A549 treated with CORT108297 at 1 μM for 4 hours (cell line): ENCODE measurements around the gene PPT2. TPM values are rescaled to one million over a fixed set of nuclear protein-coding genes. Genes with fewer than 3 reads are reported as not detected.

Experiments
- total RNA-seq: library from RNA; stranded (reverse); fragments of 200-300 nt; extraction: Qiagen RNA extraction; gene quantifications from 5 replicates; pipeline ENCODE4 v1.2.3, GENCODE V29; 2022

The PPT2 gene
- 7.1 to 10.4 TPM (median 9.9 TPM) in 5 replicates for total RNA-seq

GRCh38 chr6:32153564-32154513 is at the start of gene PPT2:
Gene PPT2, plus strand, starts transcription at chr6:32154141. Its CDS starts 454 bp downstream, at chr6:32154595.

DNA sequence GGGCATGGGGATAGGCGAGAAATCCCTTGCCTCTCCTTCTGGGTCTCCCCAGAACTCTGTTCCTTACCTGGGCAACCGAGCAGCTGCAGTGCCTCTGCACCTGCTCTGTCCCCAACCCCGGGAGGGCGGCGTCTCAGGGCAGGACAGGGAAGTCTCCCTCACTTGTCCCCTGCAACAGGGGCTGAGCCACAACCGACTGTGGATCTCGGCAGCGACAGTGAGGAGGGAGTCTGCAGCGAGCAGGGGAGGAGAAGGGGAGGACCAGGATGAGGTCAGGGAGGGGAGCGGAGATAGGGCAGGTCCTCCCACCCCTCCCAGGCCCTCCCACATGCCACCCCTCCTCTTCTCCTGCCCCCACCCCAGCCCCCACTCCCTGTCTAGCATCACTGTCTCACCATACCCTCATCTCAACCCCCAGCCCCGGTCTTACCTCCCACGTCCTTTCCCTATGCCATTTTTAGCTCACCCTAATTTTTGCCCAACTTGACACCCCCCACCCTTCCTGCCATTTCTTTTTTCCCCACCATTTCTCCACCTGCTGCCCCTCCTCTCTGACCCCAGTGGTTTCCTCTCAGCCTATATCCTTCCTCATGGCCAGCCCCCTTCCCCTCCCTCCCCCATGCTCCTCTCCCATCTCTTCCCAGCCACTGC is 44.7 kb upstream of the PPT2 start, which contains the start of gene TNXB:
TSS of gene TNXB (minus strand) at position 225 of the 651 bp plus-strand sequence. CDS start 11,140 bp downstream, outside the sequence.

GRCh38 chr6:32127717-32128592 is 26.0 kb upstream of the PPT2 start, which contains the start of gene ATF6B:
Gene ATF6B, minus strand, starts transcription at chr6:32128246. Its CDS starts 39 bp downstream, at chr6:32128207.

GRCh38 chr6:32151863-32152768 is 1.8 kb upstream of the PPT2 start, which contains the start of gene PRRT1:
Gene PRRT1, minus strand, starts transcription at chr6:32151939. Its CDS starts 112 bp downstream, at chr6:32151827.

DNA sequence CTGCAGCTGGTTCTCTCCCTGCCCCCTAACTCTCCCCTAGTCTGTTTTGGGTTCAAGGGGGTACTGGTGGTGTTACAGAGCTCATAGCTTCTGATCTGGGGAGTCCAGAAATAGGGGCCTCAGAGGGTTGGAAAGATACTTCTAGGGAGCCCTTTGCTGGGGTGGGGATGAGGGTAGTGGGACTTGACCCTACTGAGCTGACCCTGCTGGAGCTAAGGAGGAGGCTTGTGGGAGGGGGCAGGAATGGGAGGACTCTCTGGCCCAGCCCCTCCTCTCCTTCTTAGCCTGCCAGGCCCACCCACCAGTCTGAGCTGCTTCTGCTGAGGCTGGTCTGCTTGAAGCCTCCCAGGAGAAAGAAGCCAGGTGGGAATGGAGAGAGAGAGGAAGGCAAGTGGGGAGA is 10.4 kb downstream of the PPT2 start, which contains the start of gene EGFL8:
TSS of gene EGFL8 (plus strand) at position 301 of the 400 bp plus-strand sequence. CDS start 1,571 bp downstream, outside the sequence.

GRCh38 chr6:32175711-32176475 is 22.0 kb downstream of the PPT2 start, which contains the start of gene AGPAT1:
Gene AGPAT1, minus strand, starts transcription at chr6:32176084. Its CDS starts 4,588 bp downstream, at chr6:32171496.

GRCh38 chr6:32177788-32178546 is 24.0 kb downstream of the PPT2 start, which contains the start of gene RNF5:
Gene RNF5, plus strand, starts transcription at chr6:32178405. Its CDS starts 107 bp downstream, at chr6:32178512.

DNA sequence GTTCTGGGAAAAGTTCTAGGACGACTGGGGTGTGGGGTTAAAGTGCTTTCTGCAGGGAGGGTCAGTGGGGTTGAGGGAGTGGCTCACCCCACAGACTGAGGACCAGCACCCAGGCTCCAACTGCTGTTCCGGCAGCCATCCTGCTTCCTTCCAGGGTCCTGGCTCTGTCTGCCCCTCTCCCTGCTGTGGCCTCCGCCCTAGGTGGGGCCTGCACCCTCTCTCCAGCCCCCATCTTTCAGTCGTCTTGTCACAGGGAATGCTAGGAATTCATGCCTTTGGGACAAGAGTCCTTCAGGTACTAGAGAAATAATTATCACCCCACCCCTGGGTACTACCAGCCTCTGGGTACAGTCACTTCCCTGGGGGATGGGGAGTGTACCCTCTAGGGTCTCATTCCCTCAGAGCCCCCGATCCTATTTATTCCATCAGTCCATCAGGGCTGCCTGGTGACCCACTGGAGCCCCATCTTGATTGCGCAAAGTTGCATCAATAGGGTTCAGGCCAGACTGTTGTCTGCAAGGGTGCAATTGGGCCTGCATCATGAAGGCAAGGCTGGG is 30.2 kb downstream of the PPT2 start, which contains the start of gene AGER:
TSS of gene AGER (minus strand) at position 170 of the 557 bp plus-strand sequence. CDS start at position 139, 31 bp downstream.

GRCh38 chr6:32190054-32190851 is 36.3 kb downstream of the PPT2 start, which contains the start of gene PBX2:
Gene PBX2, minus strand, starts transcription at chr6:32190202. Its CDS starts 287 bp downstream, at chr6:32189915.

GRCh38 chr6:32192608-32193039 is 38.7 kb downstream of the PPT2 start, which contains the start of gene GPSM3:
Gene GPSM3, minus strand, starts transcription at chr6:32192643. Its CDS starts 130 bp downstream, at chr6:32192513.

Other genes with a start within 250 kb of the PPT2 start
- gene C2, start 226.4 kb upstream of the PPT2 start, total RNA-seq: 0.21 to 0.68 TPM (median 0.31 TPM) in 5 replicates
- gene CFB, start 208.0 kb upstream of the PPT2 start, total RNA-seq: 1.5 to 3.3 TPM (median 2.4 TPM) in 5 replicates
- 74.7 to 85.0 TPM (median 75.1 TPM) in 5 replicates for gene NELFE, start 195.2 kb upstream of the PPT2 start, total RNA-seq
- gene SKIC2, start 195.0 kb upstream of the PPT2 start, total RNA-seq: 21.0 to 27.3 TPM (median 25.4 TPM) in 5 replicates
- 11.7 to 13.4 TPM (median 12.5 TPM) in 5 replicates for gene DXO, start 182.0 kb upstream of the PPT2 start, total RNA-seq
- 0.48 to 1.5 TPM (median 1.1 TPM) in 5 replicates for gene C4A, start 172.1 kb upstream of the PPT2 start, total RNA-seq
- gene C4B, start 139.3 kb upstream of the PPT2 start, total RNA-seq: 0.46 to 1.7 TPM (median 0.76 TPM) in 5 replicates
- gene CYP21A2, start 115.7 kb upstream of the PPT2 start, total RNA-seq: not detected in 5 replicates
- 0.32 to 0.72 TPM (median 0.56 TPM) in 5 replicates for gene TNXB, start 44.8 kb upstream of the PPT2 start, total RNA-seq
- gene ATF6B, start 25.9 kb upstream of the PPT2 start, total RNA-seq: 27.4 to 38.6 TPM (median 36.1 TPM) in 5 replicates
- gene FKBPL, start 23.9 kb upstream of the PPT2 start, total RNA-seq: 6.4 to 8.4 TPM (median 8.1 TPM) in 5 replicates
- 0.30 to 0.74 TPM (median 0.52 TPM) in 5 replicates for gene PRRT1, start 2.2 kb upstream of the PPT2 start, total RNA-seq
- 1.4 to 2.6 TPM (median 1.9 TPM) in 5 replicates for gene EGFL8, start 10.5 kb downstream of the PPT2 start, total RNA-seq
- gene AGPAT1, start 21.9 kb downstream of the PPT2 start, total RNA-seq: 33.3 to 41.7 TPM (median 40.0 TPM) in 5 replicates
- 32.2 to 49.6 TPM (median 47.9 TPM) in 5 replicates for gene RNF5, start 24.3 kb downstream of the PPT2 start, total RNA-seq
- gene AGER, start 30.1 kb downstream of the PPT2 start, total RNA-seq: 1.4 to 2.3 TPM (median 1.7 TPM) in 5 replicates
- gene PBX2, start 36.1 kb downstream of the PPT2 start, total RNA-seq: 13.9 to 19.9 TPM (median 17.4 TPM) in 5 replicates
- 0.31 to 0.43 TPM (median 0.38 TPM) in 5 replicates for gene GPSM3, start 38.5 kb downstream of the PPT2 start, total RNA-seq
- gene NOTCH4, start 69.9 kb downstream of the PPT2 start, total RNA-seq: 0.36 to 0.78 TPM (median 0.66 TPM) in 5 replicates
- not detected in 5 replicates for gene TSBP1, start 217.8 kb downstream of the PPT2 start, total RNA-seq